GM12878 (cell line): ENCODE measurements around the gene CAPN1. TPM values are rescaled to one million over a fixed set of nuclear protein-coding genes. Genes with fewer than 3 reads are reported as not detected.

Experiments
- ATAC-seq: fragments of 200-7000 bp; cut with Tn5 transposase; 3 replicates; pipeline ENCODE4 v1.9.1; 2020; ENCODE audit warnings: mild to moderate bottlenecking, moderate library complexity
- BruUV-seq: library from RNA; stranded (reverse); fragments of 400-500 nt; replicated peaks from 2 replicates; lab custom pipeline; 2021; lab: Mats Ljungman, UMichigan
- CTCF ChIA-PET: fragments of 300-600 bp; sonication (Branson Sonifier 250); formaldehyde crosslinking; extraction: SDS; loops from one replicate; lab custom pipeline; 2021; ENCODE audit warnings: inconsistent platforms; lab: Yijun Ruan, JAX
- POLR2A ChIA-PET: fragments of 350-600 bp; formaldehyde crosslinking; extraction: SDS; loops from one replicate; lab custom pipeline; 2021; ENCODE audit warnings: inconsistent platforms; lab: Charles Lee
- RAD21 ChIA-PET: fragments of 300-600 bp; sonication (Branson Sonifier 250); formaldehyde crosslinking; loops from one replicate; lab custom pipeline; 2023; ENCODE audit warnings: antibody characterized with exemption; ENCODE audit not compliant: unreplicated experiment; lab: Charles Lee
- SMC1A ChIA-PET: fragments of 300-600 bp; sonication (Branson Sonifier 250); formaldehyde crosslinking; loops from one replicate; lab custom pipeline; 2023; ENCODE audit not compliant: unreplicated experiment, uncharacterized antibody; lab: Charles Lee
- DNase-seq: peaks from one replicate; pipeline ENCODE4 v3.0.0-alpha.2; 2011; ENCODE audit warnings: low read depth, low spot score
- FAIRE-seq: peaks from 3 replicates; lab custom pipeline; 2011; peaks lifted over from hg19 to GRCh38; lab: Jason Lieb, UNC
- H2AFZ ChIP-seq: 2 replicates; pipeline ENCODE4 v1.6.0; 2011; ENCODE audit warnings: low read depth, low read length, control low read depth; ENCODE audit not compliant: control insufficient read depth
- H3K27ac ChIP-seq: 2 replicates; pipeline ENCODE4 v1.5.1; 2011; ENCODE audit warnings: control low read depth; ENCODE audit not compliant: control insufficient read depth, insufficient read depth
- H3K27me3 ChIP-seq, 2 experiments: replicated peaks in 1 of 2; 2 replicates each; pipeline versions ENCODE4 v1.6.0 to v1.6.1; 2011; ENCODE audit warnings: low read length in 1 of 2; ENCODE audit not compliant: control insufficient read depth in 2 of 2, insufficient read depth in 2 of 2
- H3K36me3 ChIP-seq, 2 experiments: 2 replicates each; pipeline ENCODE4 v1.5.1; 2011; ENCODE audit warnings: low read length in 1 of 2; ENCODE audit not compliant: control insufficient read depth in 2 of 2, insufficient read depth in 2 of 2
- H3K4me1 ChIP-seq: 2 replicates; pipeline ENCODE4 v1.6.1; 2011; ENCODE audit warnings: mild to moderate bottlenecking, low read length, moderate library complexity, mixed read lengths; ENCODE audit not compliant: control insufficient read depth, insufficient read depth
- H3K4me2 ChIP-seq: 2 replicates; pipeline ENCODE4 v1.6.0; 2011; ENCODE audit warnings: control low read depth; ENCODE audit not compliant: control insufficient read depth, insufficient read depth
- H3K4me3 ChIP-seq: fragments of 200-600 bp; sonication (generic); 2 replicates; pipeline ENCODE4 v1.5.1; 2016
- H3K79me2 ChIP-seq: 2 replicates; pipeline ENCODE4 v1.6.0; 2011; ENCODE audit warnings: low read length; ENCODE audit not compliant: control insufficient read depth, insufficient read depth
- H3K9ac ChIP-seq: 2 replicates; pipeline ENCODE4 v1.8.0; 2011; ENCODE audit warnings: low read length, control low read depth, mixed read lengths; ENCODE audit not compliant: control insufficient read depth, insufficient read depth
- H3K9me3 ChIP-seq: replicated peaks from 3 replicates; pipeline ENCODE4 v1.5.1; 2011; ENCODE audit warnings: mild to moderate bottlenecking, low read length; ENCODE audit not compliant: control insufficient read depth, insufficient read depth
- H4K20me1 ChIP-seq: 2 replicates; pipeline ENCODE4 v1.6.0; 2011; ENCODE audit not compliant: control insufficient read depth, insufficient read depth
- CBFB ChIP-seq: IDR thresholded peaks from 2 replicates; pipeline ENCODE4 v1.6.1; 2016; ENCODE audit warnings: antibody characterized with exemption, low read depth
- EP300 ChIP-seq, 2 experiments: fragments of 150-350 bp in 1 of 2; IDR thresholded peaks; 2 replicates each; pipeline ENCODE4 v1.6.1; 2011 to 2012; ENCODE audit warnings: low read depth in 2 of 2, low read length in 2 of 2, borderline replicate concordance in 1 of 2, improper control_type of control experiment in 1 of 2, inconsistent platforms in 1 of 2; ENCODE audit not compliant: control insufficient read depth in 1 of 2
- GATAD2B ChIP-seq: fragments of 450-650 bp; conservative IDR thresholded peaks from 2 replicates; pipeline ENCODE4 v1.6.1; 2017; ENCODE audit warnings: low read depth, mild to moderate bottlenecking, moderate library complexity
- IKZF1 ChIP-seq: fragments of 450-650 bp; conservative IDR thresholded peaks from 2 replicates; pipeline ENCODE4 v1.6.1; 2017; ENCODE audit warnings: antibody characterized with exemption, mild to moderate bottlenecking
- IKZF2 ChIP-seq, 2 experiments: fragments of 450-650 bp; IDR thresholded peaks; 2 replicates each; pipeline ENCODE4 v1.6.1; 2017; ENCODE audit warnings: mild to moderate bottlenecking in 2 of 2, moderate library complexity in 2 of 2
- PAX8 ChIP-seq: fragments of 450-650 bp; IDR thresholded peaks from 2 replicates; pipeline ENCODE4 v1.6.1; 2017; ENCODE audit warnings: mild to moderate bottlenecking, moderate library complexity
- RAD51 ChIP-seq: fragments of 450-650 bp; IDR thresholded peaks from 2 replicates; pipeline ENCODE4 v1.6.1; 2016; ENCODE audit warnings: moderate library complexity, mild to moderate bottlenecking, inconsistent platforms
- SIN3A ChIP-seq: IDR thresholded peaks from 2 replicates; pipeline ENCODE4 v1.6.1; 2012; ENCODE audit warnings: low read depth, low read length, improper control_type of control experiment
- SMARCA5 ChIP-seq: fragments of 450-650 bp; IDR thresholded peaks from 2 replicates; pipeline ENCODE4 v1.6.1; 2017; ENCODE audit warnings: mild to moderate bottlenecking
- WGBS: methylation state at CpG from one replicate; pipeline ENCODE4 v1.1.6; 2016; ENCODE audit warnings: low lambda C conversion rate; ENCODE audit not compliant: insufficient replicate concordance, insufficient coverage; ENCODE audit errors: missing lambda C conversion rate; 5-methylcytosine and 5-hydroxymethylcytosine counted together
- in situ Hi-C: fragments of 300-500 bp; cut with MboI; formaldehyde crosslinking; loops from 9 replicates; pipeline ENCODE4 v1.14.3; 2018; ENCODE audit warnings: mixed read lengths
- intact Hi-C: fragments of 100-400 bp; cut with micrococcal nuclease; formaldehyde crosslinking; loops from one replicate; pipeline ENCODE4 v1.14.2; 2022; ENCODE audit not compliant: unreplicated experiment
- polyA plus RNA-seq, 11 experiments: library from polyadenylated mRNA; depleted of rRNA in 4 of 11; unstranded in 6 of 11; stranded (reverse) in 5 of 11; fragments of >200 nt; fragmentation: Nextera tagmentation in 4 of 11; fragmentation: Illumina TruSeq in 1 of 11; extraction: Ambion mirVana in 4 of 11; extraction: Trizol in 1 of 11; gene quantifications; 1 replicate in 1 of 11; 2 replicates in 10 of 11; pipeline versions ENCODE4 v1.2.1 to v1.2.3, GENCODE V29; 2011 to 2016; ENCODE audit warnings: inconsistent platforms in 2 of 11, missing spikeins in 2 of 11, low read depth in 1 of 11
- total RNA-seq, 4 experiments: library from RNA; depleted of rRNA in 3 of 4; stranded (reverse); fragments of >200 nt in 3 of 4; fragmentation: Illumina TruSeq in 1 of 4; extraction: Trizol in 1 of 4; gene quantifications; 2 replicates each; pipeline versions ENCODE4 v1.2.1 to v1.2.3, GENCODE V29; 2013 to 2021
- TF ChIP-seq, protein P1 (sequence below): IDR thresholded peaks from 2 replicates; pipeline ENCODE4 v1.6.1; 2011; ENCODE audit warnings: borderline replicate concordance, low read depth, mild to moderate bottlenecking, moderate library complexity, mixed read lengths, low read length; ENCODE audit not compliant: insufficient read depth; ENCODE audit errors: extremely low read length

The CAPN1 gene
- total and polyA plus RNA-seq, 10 of the 15 experiments (the other 5 are each of a cell fraction or from before 2014, with no cell fraction given), result 2.2 to 167 (median 77.3) TPM

DNA sequence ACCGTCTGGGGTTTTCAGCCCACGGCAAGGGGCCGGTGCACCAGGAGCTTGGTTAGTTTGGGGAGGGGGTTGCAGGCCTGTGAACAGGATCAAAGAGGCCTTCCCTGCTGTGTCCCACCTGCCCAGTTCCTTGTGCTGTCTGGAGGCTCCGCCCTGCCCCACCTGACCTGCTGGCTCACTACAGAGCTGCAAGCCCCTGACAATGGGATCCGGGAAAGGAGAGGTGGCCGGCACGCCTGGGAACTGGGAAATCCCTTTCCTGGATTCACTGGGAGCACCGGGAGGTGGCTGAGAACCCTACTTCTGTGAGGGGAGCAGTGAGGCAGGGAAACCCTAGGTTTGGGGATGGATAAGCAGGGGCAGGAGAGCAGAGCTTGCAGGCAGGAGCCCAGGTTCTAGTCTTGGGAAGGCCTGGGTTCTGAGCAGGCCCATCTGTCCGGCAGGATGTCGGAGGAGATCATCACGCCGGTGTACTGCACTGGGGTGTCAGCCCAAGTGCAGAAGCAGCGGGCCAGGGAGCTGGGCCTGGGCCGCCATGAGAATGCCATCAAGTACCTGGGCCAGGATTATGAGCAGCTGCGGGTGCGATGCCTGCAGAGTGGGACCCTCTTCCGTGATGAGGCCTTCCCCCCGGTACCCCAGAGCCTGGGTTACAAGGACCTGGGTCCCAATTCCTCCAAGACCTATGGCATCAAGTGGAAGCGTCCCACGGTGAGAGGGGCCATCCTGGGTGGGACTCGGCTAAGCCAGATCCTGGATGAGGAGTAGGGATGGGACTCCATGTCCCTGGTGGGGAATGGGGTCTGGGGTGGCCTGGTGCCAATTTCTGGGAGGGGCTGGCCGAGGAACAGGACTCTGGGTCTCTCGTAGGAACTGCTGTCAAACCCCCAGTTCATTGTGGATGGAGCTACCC, 786 bp downstream of the CAPN1 start:
- intact Hi-C loops, result loop anchor here (5.0 kb wide), 3 partner anchors 50 to 170 kb away; partner anchors contain the start of genes ARL2, SYVN1 and TM7SF2
- ChIA-PET POLR2A (interaction anchor here (0.6 to 2.2 kb wide), 6 partner anchors 47 to 502 kb away, joined by 3 to 9 read pairs (median 8); partner anchors contain the start of genes FAU, MRPL49, TM7SF2 and ZNHIT2), SMC1A (interaction anchor here (1.4 to 3.7 kb wide), 5 partner anchors 47 to 150 kb away, joined by 4 to 27 read pairs (median 8); partner anchors contain the start of genes FAU, MRPL49 and TM7SF2), RAD21 (interaction anchor here (1.1 to 4.6 kb wide), 11 partner anchors 43 to 335 kb away, joined by 3 to 59 read pairs (median 5); partner anchors contain the start of genes DPF2, FAU, MRPL49 and POLA2), CTCF (interaction anchor here (0.6 to 5.6 kb wide), 19 partner anchors 9 to 338 kb away, joined by 3 to 93 read pairs (median 4); partner anchors contain the start of genes CDC42BPG, CDC42EP2, FAU and MRPL49)
- DNase-seq (no peak), FAIRE-seq (no peak), ATAC-seq (peak; percentile 35)
- H3K4me3 ChIP-seq, result peak overlapping the region; percentile 100
- H3K9me3 ChIP-seq, result no peaks in the 10 kb centered on the region
- peak overlapping the region; percentile 89 for H3K9ac ChIP-seq
- peaks cover 26% of the 10 kb centered on the region for H3K79me2 ChIP-seq
- H3K27ac ChIP-seq, result peak overlapping the region; percentile 93
- H3K4me2 ChIP-seq, result peak overlapping the region; percentile 87
- no peaks in the 10 kb centered on the region for H3K27me3 ChIP-seq
- in situ Hi-C loops, result no loop called here
- peak overlapping the region; percentile 67; the same call in 1 of the 2 replicates for H2AFZ ChIP-seq
- H3K36me3 ChIP-seq, result peaks cover 2 to 3% of the 10 kb centered on the region in 2 experiments; a peak in 3 of 4 replicates
- H4K20me1 ChIP-seq, result no peaks in the 10 kb centered on the region
- 50% methylated on average over 23 of the region's 23 CpGs for WGBS
- no TSS peak for BruUV-seq
- H3K4me1 ChIP-seq, result peaks cover 6% of the 10 kb centered on the region; the same call in 1 of the 2 replicates
- TF ChIP-seq SIN3A (no peak), PAX8 (no peak), RAD51 (peak; percentile 35; the same call in 1 of the 2 replicates), CBFB (no peak), IKZF2 (IDR thresholded peaks at IDR 0.05) (0 out of 4 replicates have a peak, but pooled peaks of 1 of the 2 experiments have one; percentile 6), EP300 (IDR thresholded peaks at IDR 0.05; ENCODE audit: borderline replicate concordance in 1 of 2, control insufficient read depth in 1 of 2, low read depth in 2 of 2, low read length in 2 of 2) (no peak), IKZF1 (peak; percentile 27; the same call in 1 of the 2 replicates), SMARCA5 (no peak; the same call in 1 of the 2 replicates), GATAD2B (0 out of 2 replicates have a peak, but pooled peaks have one; percentile 11)
- TF ChIP-seq, protein P1, sequence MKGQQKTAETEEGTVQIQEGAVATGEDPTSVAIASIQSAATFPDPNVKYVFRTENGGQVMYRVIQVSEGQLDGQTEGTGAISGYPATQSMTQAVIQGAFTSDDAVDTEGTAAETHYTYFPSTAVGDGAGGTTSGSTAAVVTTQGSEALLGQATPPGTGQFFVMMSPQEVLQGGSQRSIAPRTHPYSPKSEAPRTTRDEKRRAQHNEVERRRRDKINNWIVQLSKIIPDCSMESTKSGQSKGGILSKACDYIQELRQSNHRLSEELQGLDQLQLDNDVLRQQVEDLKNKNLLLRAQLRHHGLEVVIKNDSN, result peak; percentile 22
